ENCODE results near the gene PEX11A. TPM values are rescaled to one million over a fixed set of nuclear protein-coding genes. Genes with fewer than 3 reads are reported as not detected.
A peak's percentile ranks its signal among the peaks of the same experiment; 100 is the strongest.

The PEX11A gene, protein sequence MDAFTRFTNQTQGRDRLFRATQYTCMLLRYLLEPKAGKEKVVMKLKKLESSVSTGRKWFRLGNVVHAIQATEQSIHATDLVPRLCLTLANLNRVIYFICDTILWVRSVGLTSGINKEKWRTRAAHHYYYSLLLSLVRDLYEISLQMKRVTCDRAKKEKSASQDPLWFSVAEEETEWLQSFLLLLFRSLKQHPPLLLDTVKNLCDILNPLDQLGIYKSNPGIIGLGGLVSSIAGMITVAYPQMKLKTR
- 8.1 and 11.3 TPM in 2 replicates for polyA plus RNA-seq (2011; rRNA removed)
- polyA plus RNA-seq (2012; cell fraction: cytosol; rRNA removed), result 3.2 TPM in 2 replicates
- 1.7 and 2.0 TPM in 2 replicates for polyA plus RNA-seq (2012; cell fraction: nucleus; rRNA removed)
- polyA plus RNA-seq (2017; fragmentation: RNase III; extraction: RNeasy Plus Mini Kit Qiagen cat#74134 plus additional on column Dnase treatment), result 5.2 to 6.3 TPM (median 6.0 TPM) in 3 replicates
- polyA minus RNA-seq (2011; rRNA and poly(A)+ RNA removed), result 6.7 and 10.0 TPM in 2 replicates

- peak; percentile 85 to 92 for DNase-seq (ENCODE audit: low read depth in 1 of 2, low spot score in 1 of 2)
- peak within 1 kb of the TSS; percentile 68 to 90 for H3K27ac ChIP-seq
- POLR2A ChIA-PET, result no interaction called here
- WGBS (ENCODE audit: missing lambda C conversion rate), result 3% methylated on average over 50 of the region's 60 CpGs
- H3K4me1 ChIP-seq, result 0 out of 3 replicates have a peak, but pooled peaks cover 5% of the 10 kb centered on the region
- no peak for FAIRE-seq
- ATAC-seq, result peak; percentile 98
- H3K4me3 ChIP-seq, result peak within 1 kb of the TSS; percentile 82
- H3K4me2 ChIP-seq, result peak within 1 kb of the TSS; percentile 86
- CTCF ChIA-PET, result interaction anchor here (0.6 to 2.3 kb wide), 2 partner anchors 13 to 44 kb away, joined by 3 to 9 read pairs; no protein-coding TSS in a partner anchor
- TF ChIP-seq KDM1A (IDR thresholded peaks at IDR 0.05; ENCODE audit: low read depth), result no peak
- TF ChIP-seq JUN (IDR thresholded peaks at IDR 0.05), result peak in 1 of 2 experiments; percentile 54; a peak in 2 of 5 replicates
- 0 out of 2 replicates have a peak, but pooled peaks have one; percentile 40 for TF ChIP-seq E2F6 (IDR thresholded peaks at IDR 0.05; ENCODE audit: borderline replicate concordance, low read depth)
- TF ChIP-seq GATA3 (IDR thresholded peaks at IDR 0.05; ENCODE audit: borderline replicate concordance), result no peak
- TF ChIP-seq, protein P1, sequence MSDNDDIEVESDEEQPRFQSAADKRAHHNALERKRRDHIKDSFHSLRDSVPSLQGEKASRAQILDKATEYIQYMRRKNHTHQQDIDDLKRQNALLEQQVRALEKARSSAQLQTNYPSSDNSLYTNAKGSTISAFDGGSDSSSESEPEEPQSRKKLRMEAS (IDR thresholded peaks at IDR 0.05), result peak; percentile 67
- TF ChIP-seq ATOH8 (CRISPR knock-in tag; IDR thresholded peaks at IDR 0.05; ENCODE audit: low read depth), result peak; percentile 40; the same call in 1 of the 2 replicates
- TF ChIP-seq, protein P2, sequence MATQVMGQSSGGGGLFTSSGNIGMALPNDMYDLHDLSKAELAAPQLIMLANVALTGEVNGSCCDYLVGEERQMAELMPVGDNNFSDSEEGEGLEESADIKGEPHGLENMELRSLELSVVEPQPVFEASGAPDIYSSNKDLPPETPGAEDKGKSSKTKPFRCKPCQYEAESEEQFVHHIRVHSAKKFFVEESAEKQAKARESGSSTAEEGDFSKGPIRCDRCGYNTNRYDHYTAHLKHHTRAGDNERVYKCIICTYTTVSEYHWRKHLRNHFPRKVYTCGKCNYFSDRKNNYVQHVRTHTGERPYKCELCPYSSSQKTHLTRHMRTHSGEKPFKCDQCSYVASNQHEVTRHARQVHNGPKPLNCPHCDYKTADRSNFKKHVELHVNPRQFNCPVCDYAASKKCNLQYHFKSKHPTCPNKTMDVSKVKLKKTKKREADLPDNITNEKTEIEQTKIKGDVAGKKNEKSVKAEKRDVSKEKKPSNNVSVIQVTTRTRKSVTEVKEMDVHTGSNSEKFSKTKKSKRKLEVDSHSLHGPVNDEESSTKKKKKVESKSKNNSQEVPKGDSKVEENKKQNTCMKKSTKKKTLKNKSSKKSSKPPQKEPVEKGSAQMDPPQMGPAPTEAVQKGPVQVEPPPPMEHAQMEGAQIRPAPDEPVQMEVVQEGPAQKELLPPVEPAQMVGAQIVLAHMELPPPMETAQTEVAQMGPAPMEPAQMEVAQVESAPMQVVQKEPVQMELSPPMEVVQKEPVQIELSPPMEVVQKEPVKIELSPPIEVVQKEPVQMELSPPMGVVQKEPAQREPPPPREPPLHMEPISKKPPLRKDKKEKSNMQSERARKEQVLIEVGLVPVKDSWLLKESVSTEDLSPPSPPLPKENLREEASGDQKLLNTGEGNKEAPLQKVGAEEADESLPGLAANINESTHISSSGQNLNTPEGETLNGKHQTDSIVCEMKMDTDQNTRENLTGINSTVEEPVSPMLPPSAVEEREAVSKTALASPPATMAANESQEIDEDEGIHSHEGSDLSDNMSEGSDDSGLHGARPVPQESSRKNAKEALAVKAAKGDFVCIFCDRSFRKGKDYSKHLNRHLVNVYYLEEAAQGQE (IDR thresholded peaks at IDR 0.05), result no peak
- TF ChIP-seq POLR2A (IDR thresholded peaks at IDR 0.05; ENCODE audit: low read length), result peak; percentile 82
- TF ChIP-seq PHF8 (IDR thresholded peaks at IDR 0.05; ENCODE audit: borderline replicate concordance, low read depth), result peak; percentile 72
- TF ChIP-seq FOSL2 (IDR thresholded peaks at IDR 0.05), result no peak
- TF ChIP-seq FOSL2 (CRISPR knock-in tag; IDR thresholded peaks at IDR 0.05), result no peak; the same call in 1 of the 2 replicates
- no peaks in the 10 kb centered on the region for H3K9me3 ChIP-seq
Observed at GRCh38 chr15:89690276-89691218, at the start of gene PEX11A, which contains the start of gene WDR93. PEX11A (minus strand) TSS chr15:89690754; CDS start chr15:89690632, 122 bp downstream. WDR93 (plus strand) TSS chr15:89690811; CDS start chr15:89701747, 10,936 bp downstream.

- FAIRE-seq, result peak; percentile 99
- CTCF ChIA-PET, result interaction anchor here (0.6 to 6.4 kb wide), 51 partner anchors 8 to 553 kb away, joined by 3 to 110 read pairs (median 4); partner anchors contain the start of genes AP3S2, ARPIN, CIB1 and GDPGP1
- H3K4me2 ChIP-seq, result peak overlapping the region; percentile 65
- TF ChIP-seq ZSCAN20 (CRISPR knock-in tag; IDR thresholded peaks at IDR 0.05) (no peak), CTCF (IDR thresholded peaks at IDR 0.05) (peak; percentile 96), HES2 (IDR thresholded peaks at IDR 0.05) (no peak), E2F6 (IDR thresholded peaks at IDR 0.05; ENCODE audit: borderline replicate concordance, low read depth) (0 out of 2 replicates have a peak, but pooled peaks have one; percentile 24), ZC3H11A (IDR thresholded peaks at IDR 0.05) (no peak), ZNF302 (CRISPR knock-in tag; IDR thresholded peaks at IDR 0.05) (no peak), SMC3 (IDR thresholded peaks at IDR 0.05) (peak; percentile 77), PBX3 (IDR thresholded peaks at IDR 0.05) (no peak), RAD21 (conservative IDR thresholded peaks at IDR 0.05 in 1 of 2, IDR thresholded peaks at IDR 0.05 in 1 of 2) (peak; percentile 89 to 95), RARB (CRISPR knock-in tag; IDR thresholded peaks at IDR 0.05) (no peak), CEBPB (IDR thresholded peaks at IDR 0.05) (no peak), SREBF2 (IDR thresholded peaks at IDR 0.05) (no peak)
Observed at GRCh38 chr15:89740137-89740536, 49.6 kb upstream of the PEX11A start.

More at GRCh38 chr15:89740137-89740536, 49.6 kb upstream of the PEX11A start:
- peak overlapping the region in 1 of 2 experiments; percentile 36; a peak in 1 of 6 replicates for H3K27ac ChIP-seq
- DNase-seq (ENCODE audit: low read depth in 1 of 2, low spot score in 1 of 2) (peak; percentile 83 to 85), ATAC-seq (peak; percentile 87 to 95)
- H3K4me1 ChIP-seq, result no peaks in the 10 kb centered on the region
- WGBS (ENCODE audit: missing lambda C conversion rate), result 2% methylated on average over 8 of the region's 8 CpGs
- H3K4me3 ChIP-seq, result no peak overlapping the region
- POLR2A ChIA-PET, result interaction anchor here (0.6 to 1.0 kb wide), 2 partner anchors 10 to 135 kb away, joined by 3 to 7 read pairs; partner anchors contain the start of gene MESP1
- no peaks in the 10 kb centered on the region for H3K9me3 ChIP-seq
